Measurements from ENCODE around the gene TMEM60. TPM values are rescaled to one million over a fixed set of nuclear protein-coding genes. Genes with fewer than 3 reads are reported as not detected.

TMEM60 gene
- total and polyA plus RNA-seq, 2 donors (not counting 3 experiments of a cell fraction or from before 2014, with no cell fraction given): 15.8 to 19.5 TPM

- no TSS peak for BruUV-seq (replicated peaks)
- H3K4me2 ChIP-seq (ENCODE audit: insufficient read depth, low read length): no peak overlapping the region
- H3K4me3 ChIP-seq (replicated peaks in 1 of 3; ENCODE audit: insufficient read depth in 1 of 3, low read depth in 1 of 3, low read length in 3 of 3): no peak overlapping the region
- no peaks in the 10 kb centered on the region for H4K20me1 ChIP-seq (replicated peaks; ENCODE audit: control insufficient read depth, extremely low read depth, insufficient read depth, low read length)
- no peak overlapping the region for H3K9ac ChIP-seq (replicated peaks; ENCODE audit: extremely low read depth, insufficient read depth, low read length)
- dilution Hi-C loops (cut with MboI; ENCODE audit: extremely low pct_ligation_motif_present, low sequenced_read_pairs) (no loop called here), intact Hi-C loops (cut with micrococcal nuclease) (no loop called here)
- ChIA-PET POLR2A (no interaction called here), CTCF (interaction anchor here (2.1 kb wide), 1 partner anchor 39 kb away, joined by 4 read pairs; no protein-coding TSS in a partner anchor)
- peaks cover 9% of the 10 kb centered on the region for H3K4me1 ChIP-seq (ENCODE audit: control insufficient read depth, extremely low read depth, insufficient read depth, low read length)
- no peak overlapping the region for H2AFZ ChIP-seq (ENCODE audit: low read depth, low read length)
- H3K27me3 ChIP-seq (ENCODE audit: control insufficient read depth in 2 of 2, insufficient read depth in 2 of 2, low read length in 2 of 2): no peaks in the 10 kb centered on the region
- no peak overlapping the region for H3K27ac ChIP-seq (ENCODE audit: insufficient read depth, low read depth, low read length)
- H3K36me3 ChIP-seq (ENCODE audit: control insufficient read depth in 2 of 2, extremely low read depth in 1 of 2, insufficient read depth in 2 of 2, low read length in 2 of 2): no peaks in the 10 kb centered on the region
- no peak for TF ChIP-seq FOS (IDR thresholded peaks at IDR 0.05; ENCODE audit: borderline replicate concordance, insufficient read depth, low read length)
- no peak for TF ChIP-seq EZH2 (IDR thresholded peaks at IDR 0.05; ENCODE audit: borderline replicate concordance, low read depth, low read length, severe bottlenecking)
- no peak for TF ChIP-seq POLR2A (IDR thresholded peaks at IDR 0.05; ENCODE audit: low read depth, low read length)
- TF ChIP-seq JUN (IDR thresholded peaks at IDR 0.05; ENCODE audit: borderline replicate concordance, insufficient read depth, insufficient read length, low read depth): no peak
- no peak for TF ChIP-seq POLR2AphosphoS5 (IDR thresholded peaks at IDR 0.05; ENCODE audit: insufficient read depth, low read depth, low read length)
- TF ChIP-seq GATA2 (IDR thresholded peaks at IDR 0.05; ENCODE audit: insufficient read depth, insufficient read length, low read depth, low read length): no peak
- FAIRE-seq: no peak
- no peaks in the 10 kb centered on the region for H3K9me3 ChIP-seq (replicated peaks; ENCODE audit: control insufficient read depth, insufficient read depth, low read length)
- no peak for DNase-seq (ENCODE audit: low read depth, low spot score)
- H3K79me2 ChIP-seq (ENCODE audit: control insufficient read depth, insufficient read depth, low read length): peaks cover 2% of the 10 kb centered on the region
- H3K9me1 ChIP-seq (replicated peaks; ENCODE audit: control insufficient read depth, extremely low read depth, insufficient read depth, low read length): no peaks in the 10 kb centered on the region
Measured at GRCh38 chr7:77839919-77840318, 41.7 kb upstream of the TMEM60 start.

DNA sequence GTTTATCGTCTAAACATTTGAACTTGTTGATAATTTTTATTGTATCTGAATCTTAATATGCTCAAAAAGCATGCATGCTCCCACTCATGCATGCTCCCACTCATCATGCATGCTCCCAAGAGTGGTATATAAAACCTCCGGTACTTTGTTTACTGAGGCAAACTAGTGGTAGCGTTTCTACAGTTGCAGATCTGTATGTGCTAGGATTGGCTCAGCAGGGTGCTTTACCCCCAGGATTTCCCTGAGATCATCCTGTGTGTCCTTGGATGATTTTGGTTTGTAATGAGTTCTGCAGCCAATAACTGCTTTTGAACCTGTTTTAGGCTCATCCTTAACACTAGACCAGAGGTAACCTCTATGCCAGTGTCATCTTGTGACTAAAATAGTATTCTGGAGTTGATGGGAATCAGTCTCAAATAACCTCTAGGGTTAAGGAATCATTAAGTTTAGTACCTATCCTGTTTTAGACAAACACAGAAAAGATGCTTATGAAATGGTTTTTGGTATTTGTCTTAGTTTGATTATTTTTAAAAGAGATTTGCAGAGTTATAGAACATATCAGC lies 40.8 kb upstream of the TMEM60 start:
- H3K79me2 ChIP-seq (ENCODE audit: control insufficient read depth, insufficient read depth, low read length): peaks cover 2% of the 10 kb centered on the region
- DNase-seq (ENCODE audit: low read depth, low spot score) (no peak), FAIRE-seq (no peak)
- no peak overlapping the region for H3K27ac ChIP-seq (ENCODE audit: insufficient read depth, low read depth, low read length)
- TF ChIP-seq POLR2A (IDR thresholded peaks at IDR 0.05; ENCODE audit: low read depth, low read length) (no peak), MYC (IDR thresholded peaks at IDR 0.05; ENCODE audit: low read depth, low read length) (no peak), EZH2 (IDR thresholded peaks at IDR 0.05; ENCODE audit: borderline replicate concordance, low read depth, low read length, severe bottlenecking) (no peak), POLR2AphosphoS5 (IDR thresholded peaks at IDR 0.05; ENCODE audit: insufficient read depth, low read depth, low read length) (no peak), GATA2 (IDR thresholded peaks at IDR 0.05; ENCODE audit: insufficient read depth, insufficient read length, low read depth, low read length) (no peak), JUN (IDR thresholded peaks at IDR 0.05; ENCODE audit: borderline replicate concordance, insufficient read depth, insufficient read length, low read depth) (no peak), FOS (IDR thresholded peaks at IDR 0.05; ENCODE audit: borderline replicate concordance, insufficient read depth, low read length) (no peak)
- TF ChIP-seq, protein P1, sequence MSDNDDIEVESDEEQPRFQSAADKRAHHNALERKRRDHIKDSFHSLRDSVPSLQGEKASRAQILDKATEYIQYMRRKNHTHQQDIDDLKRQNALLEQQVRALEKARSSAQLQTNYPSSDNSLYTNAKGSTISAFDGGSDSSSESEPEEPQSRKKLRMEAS (IDR thresholded peaks at IDR 0.05; ENCODE audit: insufficient read depth, insufficient read length): no peak
- TF ChIP-seq, protein P2, sequence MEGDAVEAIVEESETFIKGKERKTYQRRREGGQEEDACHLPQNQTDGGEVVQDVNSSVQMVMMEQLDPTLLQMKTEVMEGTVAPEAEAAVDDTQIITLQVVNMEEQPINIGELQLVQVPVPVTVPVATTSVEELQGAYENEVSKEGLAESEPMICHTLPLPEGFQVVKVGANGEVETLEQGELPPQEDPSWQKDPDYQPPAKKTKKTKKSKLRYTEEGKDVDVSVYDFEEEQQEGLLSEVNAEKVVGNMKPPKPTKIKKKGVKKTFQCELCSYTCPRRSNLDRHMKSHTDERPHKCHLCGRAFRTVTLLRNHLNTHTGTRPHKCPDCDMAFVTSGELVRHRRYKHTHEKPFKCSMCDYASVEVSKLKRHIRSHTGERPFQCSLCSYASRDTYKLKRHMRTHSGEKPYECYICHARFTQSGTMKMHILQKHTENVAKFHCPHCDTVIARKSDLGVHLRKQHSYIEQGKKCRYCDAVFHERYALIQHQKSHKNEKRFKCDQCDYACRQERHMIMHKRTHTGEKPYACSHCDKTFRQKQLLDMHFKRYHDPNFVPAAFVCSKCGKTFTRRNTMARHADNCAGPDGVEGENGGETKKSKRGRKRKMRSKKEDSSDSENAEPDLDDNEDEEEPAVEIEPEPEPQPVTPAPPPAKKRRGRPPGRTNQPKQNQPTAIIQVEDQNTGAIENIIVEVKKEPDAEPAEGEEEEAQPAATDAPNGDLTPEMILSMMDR (IDR thresholded peaks at IDR 0.05; ENCODE audit: extremely low read depth in 1 of 2, insufficient read depth in 1 of 2, low read depth in 1 of 2, low read length in 2 of 2): no peak
- no peak overlapping the region for H3K9ac ChIP-seq (replicated peaks; ENCODE audit: extremely low read depth, insufficient read depth, low read length)
- H2AFZ ChIP-seq (ENCODE audit: low read depth, low read length): no peak overlapping the region
- H3K4me3 ChIP-seq (replicated peaks in 1 of 3; ENCODE audit: insufficient read depth in 1 of 3, low read depth in 1 of 3, low read length in 3 of 3): no peak overlapping the region
- CTCF ChIA-PET: interaction anchor here (2.1 kb wide), 1 partner anchor 39 kb away, joined by 4 read pairs; no protein-coding TSS in a partner anchor
- H3K27me3 ChIP-seq (ENCODE audit: control insufficient read depth in 2 of 2, insufficient read depth in 2 of 2, low read length in 2 of 2): no peaks in the 10 kb centered on the region
- no peaks in the 10 kb centered on the region for H3K9me3 ChIP-seq (replicated peaks; ENCODE audit: control insufficient read depth, insufficient read depth, low read length)
- peaks cover 15% of the 10 kb centered on the region for H3K4me1 ChIP-seq (ENCODE audit: control insufficient read depth, extremely low read depth, insufficient read depth, low read length)
- no peaks in the 10 kb centered on the region for H3K9me1 ChIP-seq (replicated peaks; ENCODE audit: control insufficient read depth, extremely low read depth, insufficient read depth, low read length)
- BruUV-seq (replicated peaks): no TSS peak
- H3K36me3 ChIP-seq (ENCODE audit: control insufficient read depth in 2 of 2, extremely low read depth in 1 of 2, insufficient read depth in 2 of 2, low read length in 2 of 2): no peaks in the 10 kb centered on the region
- no peaks in the 10 kb centered on the region for H4K20me1 ChIP-seq (replicated peaks; ENCODE audit: control insufficient read depth, extremely low read depth, insufficient read depth, low read length)
- POLR2A ChIA-PET: no interaction called here
- intact Hi-C loops (cut with micrococcal nuclease) (no loop called here), dilution Hi-C loops (cut with MboI; ENCODE audit: extremely low pct_ligation_motif_present, low sequenced_read_pairs) (no loop called here)
- no peak overlapping the region for H3K4me2 ChIP-seq (ENCODE audit: insufficient read depth, low read length)
